BJ (cell line): ENCODE data around the gene OXT. TPM values are rescaled to one million over a fixed set of nuclear protein-coding genes. Genes with fewer than 3 reads are reported as not detected.

Source experiments
- CTCF ChIA-PET: fragments of 350-600 bp; formaldehyde crosslinking; extraction: SDS; loops from one replicate; lab custom pipeline; 2021; ENCODE audit warnings: antibody characterized with exemption, inconsistent platforms; lab: Yijun Ruan, JAX
- POLR2A ChIA-PET: fragments of 300-600 bp; sonication (Branson Sonifier 250); formaldehyde crosslinking; extraction: SDS; loops from one replicate; lab custom pipeline; 2021; ENCODE audit warnings: antibody characterized with exemption; lab: Charles Lee
- DNase-seq: peaks from one replicate; pipeline ENCODE4 v3.0.0-alpha.2; 2011; ENCODE audit warnings: low read depth
- H3K27me3 ChIP-seq: 2 replicates; pipeline ENCODE4 v1.6.0; 2011; ENCODE audit warnings: low read length; ENCODE audit not compliant: control insufficient read depth, insufficient read depth
- H3K36me3 ChIP-seq: 2 replicates; pipeline ENCODE4 v1.5.1; 2011; ENCODE audit warnings: low read length; ENCODE audit not compliant: control insufficient read depth, insufficient read depth
- H3K4me3 ChIP-seq: 2 replicates; pipeline ENCODE4 v1.5.1; 2011; ENCODE audit warnings: low read depth, mild to moderate bottlenecking, control low read depth, low read length
- polyA plus RNA-seq: library from polyadenylated mRNA; depleted of rRNA; stranded (reverse); fragments of >200 nt; gene quantifications from 2 replicates; pipeline ENCODE4 v1.2.3, GENCODE V29; 2011
- TF ChIP-seq, protein P1 (sequence below): IDR thresholded peaks from 2 replicates; pipeline ENCODE4 v1.5.1; 2011; ENCODE audit warnings: low read depth, mild to moderate bottlenecking, control low read depth, inconsistent platforms, low read length, moderate library complexity; ENCODE audit not compliant: insufficient read depth

OXT gene
- polyA plus RNA-seq, 1 experiment = not detected

DNA sequence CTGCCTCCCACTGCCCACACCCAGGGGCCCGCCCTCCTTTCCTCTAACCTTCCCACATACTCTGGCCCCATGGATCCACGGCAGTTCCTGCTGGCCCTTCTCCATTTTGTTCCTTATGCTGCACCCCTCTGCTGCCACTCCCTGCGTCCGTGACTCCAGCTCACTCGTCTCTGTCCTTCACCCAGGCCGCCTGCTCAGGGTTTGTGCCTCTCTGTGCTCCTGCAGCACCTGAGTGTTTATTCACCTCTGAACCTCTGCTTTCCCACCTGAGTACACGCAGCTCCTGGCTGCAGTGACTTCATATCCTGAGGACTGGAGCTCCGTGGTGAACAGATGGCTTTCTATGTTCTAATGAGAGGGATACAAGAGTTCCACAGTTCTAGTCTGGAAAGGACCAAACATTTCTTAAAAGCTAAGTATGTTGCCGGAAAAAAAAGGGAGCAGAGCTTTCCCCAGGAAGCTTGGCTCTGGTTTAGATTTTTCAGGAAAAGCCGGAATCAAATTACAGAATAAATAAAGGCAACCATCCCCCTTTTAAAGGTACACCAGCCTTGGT, 29.5 kb upstream of the OXT start:
- ChIA-PET POLR2A (no interaction called here), CTCF (interaction anchor here (0.8 to 1.2 kb wide), 3 partner anchors 8 to 282 kb away, joined by 3 to 7 read pairs (median 4); no protein-coding TSS in a partner anchor)
- peaks cover 21% of the 10 kb centered on the region for H3K36me3 ChIP-seq
- no peak for DNase-seq
- no peak overlapping the region for H3K4me3 ChIP-seq
- no peaks in the 10 kb centered on the region for H3K27me3 ChIP-seq
- TF ChIP-seq, protein P1, sequence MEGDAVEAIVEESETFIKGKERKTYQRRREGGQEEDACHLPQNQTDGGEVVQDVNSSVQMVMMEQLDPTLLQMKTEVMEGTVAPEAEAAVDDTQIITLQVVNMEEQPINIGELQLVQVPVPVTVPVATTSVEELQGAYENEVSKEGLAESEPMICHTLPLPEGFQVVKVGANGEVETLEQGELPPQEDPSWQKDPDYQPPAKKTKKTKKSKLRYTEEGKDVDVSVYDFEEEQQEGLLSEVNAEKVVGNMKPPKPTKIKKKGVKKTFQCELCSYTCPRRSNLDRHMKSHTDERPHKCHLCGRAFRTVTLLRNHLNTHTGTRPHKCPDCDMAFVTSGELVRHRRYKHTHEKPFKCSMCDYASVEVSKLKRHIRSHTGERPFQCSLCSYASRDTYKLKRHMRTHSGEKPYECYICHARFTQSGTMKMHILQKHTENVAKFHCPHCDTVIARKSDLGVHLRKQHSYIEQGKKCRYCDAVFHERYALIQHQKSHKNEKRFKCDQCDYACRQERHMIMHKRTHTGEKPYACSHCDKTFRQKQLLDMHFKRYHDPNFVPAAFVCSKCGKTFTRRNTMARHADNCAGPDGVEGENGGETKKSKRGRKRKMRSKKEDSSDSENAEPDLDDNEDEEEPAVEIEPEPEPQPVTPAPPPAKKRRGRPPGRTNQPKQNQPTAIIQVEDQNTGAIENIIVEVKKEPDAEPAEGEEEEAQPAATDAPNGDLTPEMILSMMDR = no peak

DNA sequence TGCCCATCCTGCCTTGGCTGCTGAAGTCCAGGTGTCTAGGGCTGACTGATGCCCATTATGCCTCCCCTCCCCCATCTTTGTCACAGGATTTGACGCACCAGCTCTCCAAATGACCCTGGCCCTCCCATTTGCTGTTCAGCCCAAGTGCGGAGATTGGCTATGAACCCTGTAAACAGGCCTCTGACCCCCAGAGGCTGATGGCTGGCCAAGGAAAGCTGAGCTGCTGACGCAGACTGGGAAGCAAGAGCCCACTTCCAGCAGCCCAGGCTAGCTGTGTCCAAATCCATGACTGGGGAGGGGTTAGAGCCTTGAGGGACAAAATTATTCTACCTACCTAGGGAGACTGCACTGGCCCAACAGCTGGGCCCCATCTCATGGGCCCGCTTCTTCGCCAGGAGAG, 28.8 kb upstream of the OXT start:
- DNase-seq = no peak
- Histone ChIP-seq H3K4me3 (no peak overlapping the region), H3K36me3 (peaks cover 14% of the 10 kb centered on the region), H3K27me3 (no peaks in the 10 kb centered on the region)
- POLR2A ChIA-PET = no interaction called here
- CTCF ChIA-PET = interaction anchor here (0.8 to 1.2 kb wide), 3 partner anchors 9 to 283 kb away, joined by 3 to 7 read pairs (median 4); no protein-coding TSS in a partner anchor
- TF ChIP-seq, protein P1 = no peak

DNA sequence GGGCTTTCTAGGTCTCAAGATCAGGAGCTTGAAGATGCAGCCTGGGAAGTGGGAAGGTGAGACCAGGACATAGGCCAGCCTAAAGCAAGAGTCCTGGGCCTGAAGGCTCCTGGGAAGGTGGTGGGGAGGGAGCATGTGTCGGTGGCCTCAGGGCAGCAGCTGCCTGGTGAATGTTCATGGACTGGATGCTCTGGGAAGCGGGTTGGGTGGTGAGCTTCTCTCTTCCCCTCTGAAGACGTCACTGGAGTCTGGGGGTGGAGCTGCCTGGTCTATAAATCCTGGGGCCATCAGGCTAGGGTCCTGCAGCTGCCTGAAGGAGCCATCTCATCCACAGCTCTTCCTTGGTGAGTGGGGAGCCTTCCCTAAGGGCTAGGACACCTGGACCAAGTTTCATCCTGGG, 28.1 kb upstream of the OXT start, which contains the start of gene GNRH2:
GNRH2 (plus strand) TSS at position 301 of the 400 bp plus-strand sequence. CDS start 793 bp downstream, outside the sequence.
- no peak for DNase-seq
- Histone ChIP-seq H3K27me3 (no peaks in the 10 kb centered on the region), H3K4me3 (no peak within 1 kb of the TSS), H3K36me3 (peaks cover 13% of the 10 kb centered on the region)
- CTCF ChIA-PET = interaction anchor here (0.8 kb wide), 1 partner anchor 9 kb away, joined by 3 read pairs; no protein-coding TSS in a partner anchor
- POLR2A ChIA-PET = no interaction called here
- TF ChIP-seq, protein P1 = no peak

DNA sequence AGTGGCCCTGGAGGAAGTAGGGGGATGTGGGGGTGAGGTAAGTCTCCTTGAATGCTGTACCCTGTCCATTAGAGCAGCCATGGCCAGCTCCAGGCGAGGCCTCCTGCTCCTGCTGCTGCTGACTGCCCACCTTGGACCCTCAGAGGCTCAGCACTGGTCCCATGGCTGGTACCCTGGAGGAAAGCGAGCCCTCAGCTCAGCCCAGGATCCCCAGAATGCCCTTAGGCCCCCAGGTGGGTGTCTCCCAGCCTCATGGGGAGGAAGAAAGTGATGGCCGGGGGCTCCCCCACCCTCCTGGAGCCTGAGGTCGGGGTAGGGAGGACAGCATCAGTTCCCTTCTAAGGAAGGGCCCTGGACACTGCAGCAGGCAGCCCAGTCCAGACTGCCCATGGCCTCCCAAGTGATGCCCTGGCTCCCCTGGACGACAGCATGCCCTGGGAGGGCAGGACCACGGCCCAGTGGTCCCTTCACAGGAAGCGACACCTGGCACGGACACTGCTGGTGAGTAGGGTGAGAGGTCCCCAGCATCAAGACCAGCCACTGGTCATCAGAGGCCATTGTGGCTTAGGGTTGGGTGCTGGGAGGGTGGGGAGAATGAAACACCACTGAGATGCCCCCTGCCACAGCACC, 27.0 kb upstream of the OXT start:
- Histone ChIP-seq H3K27me3 (no peaks in the 10 kb centered on the region), H3K4me3 (no peak overlapping the region), H3K36me3 (peaks cover 8% of the 10 kb centered on the region)
- POLR2A ChIA-PET = no interaction called here
- no peak for DNase-seq
- TF ChIP-seq, protein P1 = no peak
- CTCF ChIA-PET = interaction anchor here (1.1 kb wide), 1 partner anchor 59 kb away, joined by 3 read pairs; no protein-coding TSS in a partner anchor

DNA sequence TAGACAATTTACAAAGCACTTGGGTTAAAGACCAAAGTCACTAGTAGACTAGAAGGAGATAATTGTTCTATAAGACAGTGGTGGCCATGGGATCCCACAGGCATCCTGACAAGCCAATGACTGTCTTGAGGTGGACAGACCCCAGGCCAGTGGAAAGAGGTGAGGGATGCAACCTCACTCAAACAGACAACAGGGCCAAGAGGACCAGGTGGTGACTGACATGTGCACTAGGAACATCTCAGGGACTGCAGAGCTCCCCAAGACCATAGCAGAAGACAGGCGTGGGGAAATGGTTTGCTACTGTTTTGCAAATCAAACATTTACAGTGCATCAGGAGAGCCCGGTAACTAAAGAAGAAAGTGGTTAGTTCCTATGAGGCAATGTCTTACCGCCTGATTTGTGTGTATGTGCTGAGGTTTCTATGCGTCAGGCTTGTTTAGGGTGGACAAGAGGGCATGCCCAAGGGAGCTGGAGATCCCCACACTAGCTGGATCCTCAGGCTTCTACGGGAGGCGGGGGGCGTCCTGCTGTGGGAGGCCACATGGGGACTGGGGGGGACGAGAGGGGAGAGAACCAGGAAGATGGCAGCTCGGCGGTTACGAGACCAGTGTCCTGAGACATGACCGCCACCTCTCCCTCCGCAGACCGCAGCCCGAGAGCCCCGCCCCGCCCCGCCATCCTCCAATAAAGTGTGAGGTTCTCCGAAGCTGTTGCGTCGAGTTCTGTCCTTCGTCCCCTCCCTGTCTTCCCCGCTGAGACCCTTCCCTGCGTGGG, 26.2 kb upstream of the OXT start:
- Histone ChIP-seq H3K36me3 (peaks cover 10% of the 10 kb centered on the region), H3K27me3 (no peaks in the 10 kb centered on the region), H3K4me3 (peak overlapping the region; percentile 87)
- ChIA-PET POLR2A (no interaction called here), CTCF (interaction anchor here (0.6 to 1.2 kb wide), 4 partner anchors 28 to 271 kb away, joined by 3 read pairs; no protein-coding TSS in a partner anchor)
- TF ChIP-seq, protein P1 = no peak
- peak; percentile 20 for DNase-seq
